Cardiac fibroblast (primary cell): Measurements from ENCODE around the gene PTPRG.

Source experiments
- DNase-seq, 2 donors: peaks; one replicate each; pipeline versions ENCODE4 v3.0.0 to v3.0.0-alpha.2; 2010; ENCODE audit warnings: low read depth in 2 of 2
- H3K4me3 ChIP-seq, 2 donors: replicated peaks in 1 of 2; 1 replicate in 1 of 2; 2 replicates in 1 of 2; pipeline ENCODE4 v1.5.1; 2011; ENCODE audit warnings: low read depth in 2 of 2, low read length in 2 of 2, mild to moderate bottlenecking in 2 of 2, moderate library complexity in 1 of 2
- TF ChIP-seq, protein P1 (sequence below): IDR thresholded peaks from one replicate; pipeline ENCODE4 v1.5.1; 2011; ENCODE audit warnings: low read depth, mild to moderate bottlenecking, low read length, inconsistent platforms

Gene PTPRG

GRCh38 chr3:61719278-61719977, 158.1 kb downstream of the PTPRG start:
- no peak overlapping the region for H3K4me3 ChIP-seq
- TF ChIP-seq, protein P1, sequence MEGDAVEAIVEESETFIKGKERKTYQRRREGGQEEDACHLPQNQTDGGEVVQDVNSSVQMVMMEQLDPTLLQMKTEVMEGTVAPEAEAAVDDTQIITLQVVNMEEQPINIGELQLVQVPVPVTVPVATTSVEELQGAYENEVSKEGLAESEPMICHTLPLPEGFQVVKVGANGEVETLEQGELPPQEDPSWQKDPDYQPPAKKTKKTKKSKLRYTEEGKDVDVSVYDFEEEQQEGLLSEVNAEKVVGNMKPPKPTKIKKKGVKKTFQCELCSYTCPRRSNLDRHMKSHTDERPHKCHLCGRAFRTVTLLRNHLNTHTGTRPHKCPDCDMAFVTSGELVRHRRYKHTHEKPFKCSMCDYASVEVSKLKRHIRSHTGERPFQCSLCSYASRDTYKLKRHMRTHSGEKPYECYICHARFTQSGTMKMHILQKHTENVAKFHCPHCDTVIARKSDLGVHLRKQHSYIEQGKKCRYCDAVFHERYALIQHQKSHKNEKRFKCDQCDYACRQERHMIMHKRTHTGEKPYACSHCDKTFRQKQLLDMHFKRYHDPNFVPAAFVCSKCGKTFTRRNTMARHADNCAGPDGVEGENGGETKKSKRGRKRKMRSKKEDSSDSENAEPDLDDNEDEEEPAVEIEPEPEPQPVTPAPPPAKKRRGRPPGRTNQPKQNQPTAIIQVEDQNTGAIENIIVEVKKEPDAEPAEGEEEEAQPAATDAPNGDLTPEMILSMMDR, result no peak
- DNase-seq, result no peak

DNA sequence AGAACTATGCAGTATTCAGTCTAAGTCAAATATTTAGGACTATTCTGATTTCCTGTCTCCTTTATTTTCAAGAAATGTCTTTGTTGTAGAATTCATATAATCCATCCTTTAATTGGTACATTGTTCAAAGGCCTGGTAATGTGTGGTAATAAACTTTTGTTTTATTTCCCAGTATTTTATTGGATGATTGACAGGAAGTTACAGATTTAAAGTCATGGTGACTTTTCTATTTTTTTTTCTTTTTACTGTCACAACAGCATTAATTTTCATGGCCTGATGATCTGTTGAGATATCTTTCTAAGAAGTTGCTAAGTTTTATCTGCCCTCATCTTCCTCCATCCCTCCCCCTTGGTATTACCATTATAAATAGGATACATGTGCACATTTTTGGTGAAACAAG, 161.7 kb downstream of the PTPRG start:
- TF ChIP-seq, protein P1, result no peak
- H3K4me3 ChIP-seq, result no peak overlapping the region
- no peak for DNase-seq

- TF ChIP-seq, protein P1, result no peak
- H3K4me3 ChIP-seq, result no peak overlapping the region
- DNase-seq, result no peak
These were observed 162.8 kb downstream of the PTPRG start for GRCh38 chr3:61724183-61724582.

DNA sequence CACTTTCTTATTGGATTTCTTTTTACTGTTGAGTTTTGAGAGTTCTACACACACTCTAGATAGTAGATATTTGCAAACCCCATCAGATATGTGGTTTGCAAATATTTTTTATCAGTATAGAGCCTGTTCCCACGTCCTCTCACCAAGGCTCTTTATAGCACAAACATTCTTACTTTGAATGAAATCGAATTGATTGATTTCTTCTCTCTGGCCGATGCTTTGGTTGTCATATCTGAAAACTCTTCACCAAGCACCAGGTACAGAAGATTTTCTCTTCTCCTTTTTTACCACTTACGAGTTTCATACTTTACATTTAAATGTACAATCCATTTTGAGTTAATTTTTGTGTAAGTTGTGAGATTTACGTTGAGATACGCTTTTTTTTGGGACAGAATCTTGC, 163.4 kb downstream of the PTPRG start:
- TF ChIP-seq, protein P1, result no peak
- no peak for DNase-seq
- H3K4me3 ChIP-seq, result no peak overlapping the region

DNA sequence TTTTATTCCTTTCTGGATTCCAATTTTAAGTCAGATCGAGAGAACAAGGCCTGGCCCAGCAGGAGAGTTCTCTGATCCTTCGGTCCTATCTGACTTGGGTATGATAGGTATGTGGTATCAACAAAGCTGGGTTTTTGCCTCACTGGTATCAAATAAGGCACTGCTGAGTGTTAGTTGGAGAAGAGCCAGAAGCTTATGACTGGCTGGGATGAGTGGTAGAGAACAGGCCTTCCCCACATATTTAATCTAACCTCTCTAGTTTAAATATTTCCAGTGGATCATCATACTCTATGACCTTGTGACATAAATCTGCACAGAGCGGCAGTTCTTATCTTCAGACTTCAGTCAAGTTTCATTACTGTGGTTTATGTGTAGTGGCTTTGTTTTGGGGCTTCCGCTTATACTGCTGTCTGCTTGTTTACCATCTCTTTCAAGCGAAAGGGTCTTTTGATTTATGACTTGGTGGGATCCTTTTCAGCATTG, 164.5 kb downstream of the PTPRG start:
- TF ChIP-seq, protein P1, result no peak
- H3K4me3 ChIP-seq, result no peak overlapping the region
- DNase-seq, result peak; percentile 60 to 76

GRCh38 chr3:61727435-61727834, 166.1 kb downstream of the PTPRG start:
- no peak overlapping the region for H3K4me3 ChIP-seq
- no peak for DNase-seq
- TF ChIP-seq, protein P1, result no peak
